Subcutaneous abdominal adipose tissue (tissue), 5 donors: Measurements from ENCODE around the gene HS6ST2.
"Not testable (repeated sequence)": the region's sequence is repeated elsewhere in the genome, so short reads cannot be mapped to it uniquely, and the experiment has no call there.

Experiments used
- H3K27ac ChIP-seq: one replicate; pipeline ENCODE4 v1.7.0; 2013; ENCODE audit warnings: low read depth, mild to moderate bottlenecking, inconsistent platforms, low read length, moderate library complexity
- H3K27me3 ChIP-seq, 5 donors: one replicate each; pipeline ENCODE4 v1.7.0; 2013; ENCODE audit warnings: low read length in 5 of 5, inconsistent platforms in 1 of 5; ENCODE audit not compliant: control insufficient read depth in 5 of 5, insufficient read depth in 4 of 5
- H3K36me3 ChIP-seq, 5 donors: one replicate each; pipeline ENCODE4 v1.7.0; 2013; ENCODE audit warnings: low read length in 5 of 5; ENCODE audit not compliant: control insufficient read depth in 5 of 5, insufficient read depth in 5 of 5
- H3K4me1 ChIP-seq, 5 donors: one replicate each; pipeline ENCODE4 v1.7.0; 2013; ENCODE audit warnings: low read length in 5 of 5, mild to moderate bottlenecking in 3 of 5, moderate library complexity in 1 of 5; ENCODE audit not compliant: control insufficient read depth in 5 of 5, insufficient read depth in 5 of 5
- H3K4me3 ChIP-seq, 5 donors: one replicate each; pipeline ENCODE4 v1.7.0; 2013; ENCODE audit warnings: low read length in 5 of 5, low read depth in 1 of 5
- H3K9ac ChIP-seq, 5 donors: one replicate each; pipeline ENCODE4 v1.7.0; 2013; ENCODE audit warnings: low read length in 5 of 5, mild to moderate bottlenecking in 4 of 5, moderate library complexity in 3 of 5
- H3K9me3 ChIP-seq, 5 donors: one replicate each; pipeline ENCODE4 v1.7.0; 2013; ENCODE audit warnings: low read length in 5 of 5; ENCODE audit not compliant: control insufficient read depth in 5 of 5
- donor health status: healthy.
- donor health status: healthy.
- donor health status: healthy.
- donor health status: healthy.
- donor health status: healthy.

Gene HS6ST2

DNA sequence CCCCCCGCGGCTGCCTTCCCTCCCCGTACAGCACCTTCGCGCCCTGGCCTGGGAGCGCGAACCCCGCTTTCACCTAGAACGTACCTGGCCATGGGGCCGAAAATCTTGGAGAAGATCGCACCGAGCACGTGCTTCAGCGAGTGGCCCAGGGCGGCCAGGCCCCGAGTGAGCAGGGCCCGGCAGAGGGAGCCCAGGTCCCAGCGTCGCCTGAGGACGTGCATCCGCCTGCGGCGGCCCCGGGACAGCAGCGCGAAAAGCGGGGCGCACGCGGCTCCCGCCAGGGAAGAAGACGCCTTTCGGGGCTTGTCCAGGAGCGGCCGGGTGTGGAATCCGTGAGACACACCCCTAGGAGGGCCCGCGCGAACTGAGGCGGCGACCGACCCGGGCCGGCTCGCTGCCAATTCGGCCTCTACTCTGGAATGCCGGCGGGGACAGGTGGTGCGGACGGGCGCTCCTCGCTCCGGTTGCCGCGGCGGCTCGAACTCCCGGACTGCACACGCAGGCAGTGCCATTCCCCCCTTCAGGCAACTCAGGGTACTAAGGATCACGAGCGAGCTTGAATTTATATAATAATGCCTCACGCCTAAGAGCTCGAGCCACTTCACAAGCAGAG, at the start of gene HS6ST2:
Gene HS6ST2 (minus strand): TSS at position 539 of the 613 bp plus-strand sequence.
- Histone ChIP-seq H3K27ac (no peak within 1 kb of the TSS), H3K36me3 (no peaks in the 10 kb centered on the region), H3K4me1 (peaks cover 2 to 24% (median 23%) of the 10 kb centered on the region in 5 donors), H3K9ac (no peak within 1 kb of the TSS), H3K9me3 (no peaks in the 10 kb centered on the region), H3K4me3 (peak within 1 kb of the TSS in 3 of 5 donors; percentile 41 to 52 (median 50)), H3K27me3 (peaks cover 21 to 60% (median 46%) of the 10 kb centered on the region in 5 donors)

DNA sequence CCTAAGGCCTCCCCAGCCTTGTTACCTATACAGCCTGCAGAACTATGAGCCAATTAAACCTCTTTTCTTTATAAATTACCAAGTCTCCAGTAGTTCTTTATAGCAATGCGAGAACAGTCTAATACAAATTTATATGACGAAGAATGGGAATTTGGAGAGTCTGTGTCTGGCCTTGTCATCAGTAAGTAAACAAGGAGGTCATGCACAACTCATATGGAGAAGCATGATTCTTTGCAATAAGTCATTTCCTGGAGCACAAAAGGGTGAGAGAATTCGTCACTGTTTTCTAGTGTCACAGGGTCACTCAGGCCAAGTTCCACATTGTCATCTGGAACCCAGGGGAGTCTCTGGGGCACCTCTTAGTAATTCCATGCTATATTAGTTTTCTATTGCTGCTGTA, 49.0 kb upstream of the HS6ST2 start:
- H3K4me1 ChIP-seq, result no peaks in the 10 kb centered on the region
- no peak overlapping the region for H3K9ac ChIP-seq
- peaks cover 0 to 8% (median 5%) of the 10 kb centered on the region in 5 donors for H3K9me3 ChIP-seq
- peaks cover 0 to 7% (median 4%) of the 10 kb centered on the region in 5 donors for H3K27me3 ChIP-seq
- H3K4me3 ChIP-seq, result no peak overlapping the region
- H3K36me3 ChIP-seq, result no peaks in the 10 kb centered on the region
- H3K27ac ChIP-seq, result no peak overlapping the region

GRCh38 chrX:133005616-133006015, 47.2 kb upstream of the HS6ST2 start:
- no peak overlapping the region for H3K4me3 ChIP-seq
- H3K27me3 ChIP-seq, result peaks cover 0 to 14% (median 4%) of the 10 kb centered on the region in 5 donors
- H3K27ac ChIP-seq, result no peak overlapping the region
- no peaks in the 10 kb centered on the region for H3K4me1 ChIP-seq
- no peak overlapping the region for H3K9ac ChIP-seq
- peaks cover 0 to 8% (median 5%) of the 10 kb centered on the region in 5 donors for H3K9me3 ChIP-seq
- no peaks in the 10 kb centered on the region for H3K36me3 ChIP-seq

DNA sequence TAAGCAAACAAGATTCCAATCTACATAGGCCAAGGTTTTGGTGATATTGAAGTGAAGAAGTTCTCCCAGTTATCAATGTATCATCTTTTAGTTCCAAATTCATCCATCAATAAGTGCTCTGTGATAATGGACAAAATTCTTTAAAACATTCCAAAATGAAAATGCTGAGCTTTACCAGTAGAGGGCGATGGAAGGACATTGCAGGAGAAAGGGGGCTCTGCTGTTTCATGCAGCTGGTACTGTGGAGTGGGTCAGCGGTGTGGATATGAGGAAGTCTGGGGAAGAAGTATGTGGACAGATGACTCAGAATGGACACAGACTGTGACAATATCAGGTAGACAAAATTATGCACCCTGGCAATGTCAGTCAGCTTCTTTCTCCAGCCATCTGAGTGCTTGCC, 46.6 kb upstream of the HS6ST2 start:
- no peaks in the 10 kb centered on the region for H3K36me3 ChIP-seq
- peaks cover 0 to 8% (median 5%) of the 10 kb centered on the region in 5 donors for H3K9me3 ChIP-seq
- H3K27me3 ChIP-seq, result peaks cover 0 to 14% (median 4%) of the 10 kb centered on the region in 5 donors
- H3K27ac ChIP-seq, result no peak overlapping the region
- H3K9ac ChIP-seq, result no peak overlapping the region
- H3K4me1 ChIP-seq, result no peaks in the 10 kb centered on the region
- H3K4me3 ChIP-seq, result no peak overlapping the region

DNA sequence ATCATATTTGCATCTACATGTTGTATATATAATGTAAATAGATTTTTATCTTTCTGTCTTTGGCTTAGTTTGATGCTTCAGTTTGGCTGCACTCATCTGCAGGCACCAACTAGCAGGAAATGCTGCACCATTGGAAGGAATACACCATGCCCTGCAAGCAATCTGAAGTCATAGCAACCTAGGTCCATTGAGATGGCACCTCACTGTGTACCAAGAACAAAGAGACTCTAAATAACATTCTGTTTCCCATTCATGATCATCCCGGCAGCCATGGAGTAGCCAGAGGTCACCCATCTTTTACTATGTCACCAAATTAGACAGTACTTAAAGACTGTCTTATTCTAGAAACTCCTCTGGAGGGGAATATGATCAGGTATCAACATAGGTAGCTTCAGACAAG, 40.8 kb upstream of the HS6ST2 start:
- Histone ChIP-seq H3K9me3 (no peaks in the 10 kb centered on the region), H3K27me3 (peaks cover 0 to 17% (median 8%) of the 10 kb centered on the region in 5 donors), H3K27ac (no peak overlapping the region), H3K4me1 (no peaks in the 10 kb centered on the region), H3K4me3 (no peak overlapping the region), H3K9ac (no peak overlapping the region), H3K36me3 (no peaks in the 10 kb centered on the region)

DNA sequence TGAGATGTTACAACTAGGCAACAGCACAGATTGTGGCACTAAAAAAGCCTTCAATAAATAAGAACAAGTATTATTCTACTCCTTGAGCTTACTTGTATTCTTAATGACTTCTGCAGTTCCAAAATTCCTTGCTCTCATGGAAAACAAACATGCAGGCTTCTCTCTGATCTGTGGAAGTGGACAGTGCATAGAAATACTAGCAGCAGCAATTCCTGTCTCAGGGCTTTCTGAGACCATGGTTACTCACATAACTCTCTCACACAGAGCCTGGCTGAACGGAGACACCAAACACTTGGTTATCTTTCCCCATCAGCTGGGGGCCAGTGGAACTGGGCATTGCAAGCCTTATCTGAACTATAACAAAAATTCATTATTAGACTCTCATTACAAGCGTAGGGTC, 32.4 kb upstream of the HS6ST2 start:
- H3K9me3 ChIP-seq, result no peaks in the 10 kb centered on the region
- no peak overlapping the region for H3K9ac ChIP-seq
- H3K27ac ChIP-seq, result no peak overlapping the region
- no peaks in the 10 kb centered on the region for H3K4me1 ChIP-seq
- no peaks in the 10 kb centered on the region for H3K36me3 ChIP-seq
- peaks cover 0 to 18% (median 3%) of the 10 kb centered on the region in 5 donors for H3K27me3 ChIP-seq
- H3K4me3 ChIP-seq, result no peak overlapping the region

GRCh38 chrX:132986556-132986955, 28.1 kb upstream of the HS6ST2 start:
- Histone ChIP-seq H3K4me3 (no peak overlapping the region), H3K27me3 (peaks cover 0 to 21% (median 6%) of the 10 kb centered on the region in 5 donors), H3K27ac (no peak overlapping the region), H3K36me3 (no peaks in the 10 kb centered on the region), H3K9ac (no peak overlapping the region), H3K9me3 (no peaks in the 10 kb centered on the region), H3K4me1 (no peaks in the 10 kb centered on the region)

GRCh38 chrX:132984058-132984650, 25.7 kb upstream of the HS6ST2 start:
- H3K9ac ChIP-seq, result no peak overlapping the region
- peaks cover 0 to 3% (median 0%) of the 10 kb centered on the region in 5 donors for H3K9me3 ChIP-seq
- peaks cover 0 to 17% (median 6%) of the 10 kb centered on the region in 5 donors for H3K27me3 ChIP-seq
- H3K27ac ChIP-seq, result no peak overlapping the region
- H3K4me1 ChIP-seq, result no peaks in the 10 kb centered on the region
- H3K36me3 ChIP-seq, result no peaks in the 10 kb centered on the region
- no peak overlapping the region for H3K4me3 ChIP-seq

DNA sequence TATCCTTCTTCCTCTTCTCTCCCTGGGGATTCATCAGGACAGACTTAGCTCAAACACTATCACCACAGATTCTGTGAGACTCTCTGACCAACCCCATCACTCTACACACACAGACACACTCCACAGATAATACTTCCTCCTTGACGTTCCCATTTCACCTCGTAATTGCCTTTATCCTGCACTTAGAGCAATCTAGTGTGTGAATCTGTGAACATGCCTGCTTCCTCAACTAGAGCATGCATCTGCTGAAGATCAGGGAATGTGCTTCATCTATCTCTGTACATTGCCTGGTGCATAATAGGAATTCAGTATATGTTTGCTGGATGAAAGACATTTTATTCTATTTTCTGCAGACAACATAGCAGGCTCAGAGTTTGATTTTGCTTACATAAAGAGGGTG, 25.1 kb upstream of the HS6ST2 start:
- H3K9me3 ChIP-seq, result peaks cover 0 to 3% (median 0%) of the 10 kb centered on the region in 5 donors
- no peak overlapping the region for H3K9ac ChIP-seq
- no peaks in the 10 kb centered on the region for H3K4me1 ChIP-seq
- peaks cover 0 to 17% (median 6%) of the 10 kb centered on the region in 5 donors for H3K27me3 ChIP-seq
- no peak overlapping the region for H3K4me3 ChIP-seq
- no peak overlapping the region for H3K27ac ChIP-seq
- no peaks in the 10 kb centered on the region for H3K36me3 ChIP-seq

DNA sequence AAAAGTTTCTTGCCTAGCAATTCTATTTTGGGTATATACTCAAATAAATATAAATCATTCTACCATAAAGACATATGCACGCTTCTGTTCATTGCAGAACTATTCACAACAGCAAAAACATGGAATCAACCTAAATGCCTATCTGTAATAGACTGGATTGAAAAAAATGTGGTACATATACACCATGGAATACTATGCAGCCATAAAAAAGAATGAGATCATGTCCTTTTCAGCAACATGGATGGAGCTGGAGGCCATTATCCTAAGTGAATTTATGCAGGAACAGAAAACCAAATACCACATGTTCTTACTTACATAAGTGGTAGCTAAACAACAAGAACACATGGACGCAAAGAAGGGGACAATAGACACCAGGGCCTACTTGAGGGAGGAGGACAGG, 21.6 kb upstream of the HS6ST2 start:
- H3K27me3 ChIP-seq, result peaks cover 0 to 20% (median 10%) of the 10 kb centered on the region in 5 donors
- H3K4me1 ChIP-seq, H3K9ac ChIP-seq, H3K36me3 ChIP-seq, H3K27ac ChIP-seq, H3K4me3 ChIP-seq, H3K9me3 ChIP-seq: not testable (repeated sequence)
